Measurements from ENCODE around the gene MSI2. TPM values are rescaled to one million over a fixed set of nuclear protein-coding genes. Genes with fewer than 3 reads are reported as not detected.

MSI2 gene
- total RNA-seq, 2 donors from 2014 or later, result 88.3 to 114 TPM

- no peak for DNase-seq
- H3K9me3 Mint-ChIP-seq, result no peaks in the 10 kb centered on the region
- H3K27ac Mint-ChIP-seq, result peak overlapping the region; percentile 85
- Histone ChIP-seq H3K27me3 (ENCODE audit: control insufficient read depth, insufficient read depth, low read length, poor library complexity, severe bottlenecking) (no peaks in the 10 kb centered on the region), H3K27ac (ENCODE audit: low read depth, low read length) (peak overlapping the region; percentile 94), H3K4me1 (ENCODE audit: control insufficient read depth, insufficient read depth, low read length) (peaks cover 25% of the 10 kb centered on the region), H3K9ac (ENCODE audit: extremely low read depth, low read length, poor library complexity, severe bottlenecking) (peak overlapping the region; percentile 3), H3K4me3 (ENCODE audit: low read length) (no peak overlapping the region), H3K9me3 (ENCODE audit: control insufficient read depth, low read length) (no peaks in the 10 kb centered on the region), H3K36me3 (ENCODE audit: control insufficient read depth, insufficient read depth, low read length) (peaks cover 6% of the 10 kb centered on the region)
- 71 to 74% methylated on average over 14 to 25 of the region's 25 CpGs for WGBS, 2 experiments (ENCODE audit: insufficient coverage in 1 of 2, insufficient read length in 1 of 2)
- no peak overlapping the region for H3K4me3 Mint-ChIP-seq
- no peaks in the 10 kb centered on the region for H3K27me3 Mint-ChIP-seq (ENCODE audit: insufficient read depth)
- no peak for TF ChIP-seq CTCF (conservative IDR thresholded peaks at IDR 0.05)
- H3K4me1 Mint-ChIP-seq, result peaks cover 57% of the 10 kb centered on the region
- H3K36me3 Mint-ChIP-seq (ENCODE audit: low read depth), result peaks cover 12% of the 10 kb centered on the region
Observed at GRCh38 chr17:57406131-57406980, 150.0 kb downstream of the MSI2 start.

GRCh38 chr17:57406981-57407286, 150.6 kb downstream of the MSI2 start:
- no peak overlapping the region for H3K4me3 Mint-ChIP-seq
- H3K27me3 Mint-ChIP-seq (ENCODE audit: insufficient read depth), result no peaks in the 10 kb centered on the region
- H3K27ac Mint-ChIP-seq, result peak overlapping the region; percentile 85
- DNase-seq, result no peak
- TF ChIP-seq CTCF (conservative IDR thresholded peaks at IDR 0.05), result no peak
- peaks cover 57% of the 10 kb centered on the region for H3K4me1 Mint-ChIP-seq
- Histone ChIP-seq H3K27me3 (ENCODE audit: control insufficient read depth, insufficient read depth, low read length, poor library complexity, severe bottlenecking) (no peaks in the 10 kb centered on the region), H3K36me3 (ENCODE audit: control insufficient read depth, insufficient read depth, low read length) (peaks cover 6% of the 10 kb centered on the region), H3K9ac (ENCODE audit: extremely low read depth, low read length, poor library complexity, severe bottlenecking) (peak overlapping the region; percentile 3), H3K9me3 (ENCODE audit: control insufficient read depth, low read length) (no peaks in the 10 kb centered on the region), H3K27ac (ENCODE audit: low read depth, low read length) (peak overlapping the region; percentile 94), H3K4me1 (ENCODE audit: control insufficient read depth, insufficient read depth, low read length) (peaks cover 25% of the 10 kb centered on the region), H3K4me3 (ENCODE audit: low read length) (no peak overlapping the region)
- H3K36me3 Mint-ChIP-seq (ENCODE audit: low read depth), result peaks cover 10% of the 10 kb centered on the region
- WGBS, 2 experiments (ENCODE audit: insufficient coverage in 1 of 2, insufficient read length in 1 of 2), result 77 to 85% methylated on average over 6 to 12 of the region's 12 CpGs
- H3K9me3 Mint-ChIP-seq, result no peaks in the 10 kb centered on the region

GRCh38 chr17:57407287-57408070, 151.2 kb downstream of the MSI2 start:
- Histone ChIP-seq H3K4me3 (ENCODE audit: low read length) (no peak overlapping the region), H3K9me3 (ENCODE audit: control insufficient read depth, low read length) (no peaks in the 10 kb centered on the region), H3K36me3 (ENCODE audit: control insufficient read depth, insufficient read depth, low read length) (peaks cover 6% of the 10 kb centered on the region), H3K27ac (ENCODE audit: low read depth, low read length) (peak overlapping the region; percentile 94), H3K4me1 (ENCODE audit: control insufficient read depth, insufficient read depth, low read length) (peaks cover 25% of the 10 kb centered on the region), H3K9ac (ENCODE audit: extremely low read depth, low read length, poor library complexity, severe bottlenecking) (no peak overlapping the region), H3K27me3 (ENCODE audit: control insufficient read depth, insufficient read depth, low read length, poor library complexity, severe bottlenecking) (no peaks in the 10 kb centered on the region)
- Mint-ChIP-seq H3K9me3 (no peaks in the 10 kb centered on the region), H3K36me3 (ENCODE audit: low read depth) (peaks cover 10% of the 10 kb centered on the region), H3K4me1 (peaks cover 57% of the 10 kb centered on the region), H3K27ac (peak overlapping the region; percentile 85), H3K4me3 (no peak overlapping the region), H3K27me3 (ENCODE audit: insufficient read depth) (no peaks in the 10 kb centered on the region)
- no peak for TF ChIP-seq CTCF (conservative IDR thresholded peaks at IDR 0.05)
- WGBS, 2 experiments (ENCODE audit: insufficient coverage in 1 of 2, insufficient read length in 1 of 2), result 56 to 82% methylated on average over 7 to 9 of the region's 9 CpGs
- DNase-seq, result no peak

Measured in endodermal cell (in vitro differentiated cells).